Limb (tissue), 2 donors: Measurements from ENCODE around the gene SYNJ2BP.
A peak's percentile ranks its signal among the peaks of the same experiment; 100 is the strongest.

ENCODE experiments used
- DNase-seq, 2 donors: peaks; one replicate each; pipeline ENCODE4 v3.0.0-alpha.2; 2016; ENCODE audit errors: extremely low spot score in 2 of 2

Gene SYNJ2BP

GRCh38 chr14:70392676-70393075 is 24.2 kb downstream of the SYNJ2BP start:
- no peak for DNase-seq

GRCh38 chr14:70391493-70392391 is 25.1 kb downstream of the SYNJ2BP start:
- peak in 1 of 2 donors; percentile 2 for DNase-seq

- no peak for DNase-seq
Measured at GRCh38 chr14:70382536-70382935, 34.4 kb downstream of the SYNJ2BP start.

DNA sequence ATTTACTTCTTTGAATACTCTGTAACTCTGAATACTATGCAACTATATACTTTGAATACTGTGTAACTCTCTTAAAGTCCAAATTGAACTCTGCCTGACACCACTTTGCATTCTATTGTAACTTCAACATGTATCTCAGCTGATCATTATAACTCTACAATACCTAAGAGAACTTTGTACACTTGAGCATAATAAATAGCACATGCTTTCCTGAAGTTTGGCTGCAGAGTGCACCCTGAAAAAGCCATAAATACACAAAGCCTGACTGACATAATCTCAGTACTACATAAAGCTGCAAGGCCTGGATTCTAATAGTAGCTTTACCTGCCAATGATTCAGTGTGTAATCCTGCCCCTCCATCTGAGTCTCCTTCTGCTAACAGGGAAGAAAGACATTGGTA is 36.1 kb downstream of the SYNJ2BP start:
- DNase-seq = no peak

DNA sequence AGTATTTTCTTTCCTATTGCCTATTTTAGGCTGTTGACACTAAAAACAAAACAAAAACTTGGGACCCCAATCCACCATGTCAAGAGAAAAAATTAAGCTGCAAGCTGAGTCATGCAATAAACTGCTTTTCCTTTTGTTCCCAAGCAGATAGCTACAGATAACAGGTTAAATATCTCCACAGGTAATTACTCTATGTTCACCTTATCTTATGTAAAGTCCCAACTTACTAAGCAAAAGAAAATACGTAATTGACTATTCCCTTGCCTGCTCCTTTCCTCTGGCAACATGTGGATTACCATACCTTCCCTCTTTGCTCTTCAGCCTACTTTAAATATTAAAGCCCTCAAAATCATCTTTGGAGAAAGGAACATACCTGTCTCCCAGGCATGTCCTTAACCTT is 38.2 kb downstream of the SYNJ2BP start:
- no peak for DNase-seq
